ENCODE results near the gene KIAA1958.
A peak's percentile ranks its signal among the peaks of the same experiment; 100 is the strongest.
"Not testable (repeated sequence)": the region's sequence is repeated elsewhere in the genome, so short reads cannot be mapped to it uniquely, and the experiment has no call there.

The KIAA1958 gene

DNA sequence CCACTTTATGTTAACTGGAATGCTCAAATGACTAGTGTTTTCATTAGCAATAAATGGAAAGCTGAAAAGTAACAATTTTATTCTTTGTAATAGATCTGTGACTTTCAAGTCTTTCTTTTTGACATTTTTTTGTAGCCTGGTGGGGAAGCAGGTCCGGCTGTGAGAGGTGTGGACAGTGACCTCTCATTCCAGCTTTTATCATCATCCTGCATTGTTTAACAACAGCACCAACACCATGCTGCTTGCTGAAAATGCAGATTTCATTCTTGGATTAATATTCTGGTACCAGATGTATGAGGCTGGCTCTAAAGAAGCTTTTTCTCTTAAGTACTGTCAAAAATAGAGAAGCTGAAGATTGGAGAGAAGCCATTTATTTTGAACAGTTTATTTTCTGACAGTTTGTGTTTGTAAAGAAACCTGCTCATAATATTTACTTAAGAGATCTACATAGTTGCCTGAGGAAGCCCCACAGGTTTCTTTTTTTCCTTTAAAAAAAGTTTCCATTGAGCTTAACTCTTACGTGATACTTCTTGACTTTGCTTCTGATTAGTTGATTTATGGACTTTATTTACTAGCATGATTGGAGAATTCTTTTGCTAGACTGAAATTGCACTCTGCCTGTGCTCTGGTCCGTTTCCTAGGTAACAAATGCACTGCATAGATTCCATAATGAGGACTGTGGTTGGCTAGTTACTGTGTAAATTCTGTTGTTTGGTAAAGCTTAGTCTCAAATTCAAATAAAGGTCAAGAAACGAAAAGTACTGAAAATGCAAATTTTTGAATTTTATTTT is 3.4 kb downstream of the KIAA1958 start:
- DNase-seq: no peak

DNA sequence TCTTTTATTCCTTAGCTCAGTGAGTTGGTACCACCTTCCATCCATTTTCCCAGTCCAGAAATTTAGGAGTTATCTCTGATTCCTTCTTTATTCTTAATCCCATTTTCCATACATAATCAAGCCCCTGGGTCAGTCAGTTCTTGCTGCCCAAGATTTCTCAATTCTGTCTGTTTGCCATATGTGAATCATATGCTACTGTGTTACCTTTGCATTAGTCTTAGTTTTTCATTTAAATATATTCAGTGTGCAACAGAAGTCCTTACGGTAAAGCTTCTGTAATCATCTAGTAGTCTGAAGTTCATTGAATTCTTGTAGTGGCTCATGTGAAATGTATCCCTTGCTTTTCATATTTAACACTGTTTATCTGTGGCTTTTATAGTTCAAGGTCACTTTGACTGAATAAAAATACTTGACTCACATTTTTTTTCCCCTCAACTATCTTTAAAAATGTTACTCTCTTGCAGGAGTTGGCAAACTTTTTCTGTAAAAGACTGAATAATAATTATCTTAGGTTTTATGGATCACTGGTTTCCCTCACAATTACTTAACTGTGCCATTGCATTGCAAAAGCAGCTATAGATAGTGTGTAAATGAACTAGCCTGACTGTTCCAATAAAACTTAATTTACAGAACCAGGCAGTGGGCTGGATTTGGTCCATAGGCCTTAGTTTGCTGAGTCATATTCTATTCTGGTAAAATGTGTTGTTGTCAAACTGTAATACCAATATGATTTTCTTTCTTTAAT is 6.9 kb downstream of the KIAA1958 start:
- no peak for DNase-seq

DNA sequence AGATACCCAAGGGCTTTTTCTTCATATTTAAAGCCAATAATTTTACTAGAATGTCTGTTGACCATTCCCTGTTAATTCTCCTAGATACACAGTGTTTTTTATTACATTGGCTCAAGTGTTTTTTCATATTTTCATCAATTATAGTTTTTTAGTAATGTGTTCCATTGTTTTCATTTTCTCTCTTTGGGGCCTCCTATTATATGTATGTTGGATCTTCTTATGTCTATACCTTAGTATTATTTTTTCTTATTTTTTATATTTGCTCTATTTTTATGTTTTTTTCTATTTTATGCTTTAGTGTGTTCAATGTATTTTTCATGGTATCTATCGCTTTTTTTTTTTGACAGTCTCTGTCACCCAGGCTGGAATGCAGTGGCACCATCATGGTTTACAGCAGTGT is 7.5 kb downstream of the KIAA1958 start:
- DNase-seq: no peak

DNA sequence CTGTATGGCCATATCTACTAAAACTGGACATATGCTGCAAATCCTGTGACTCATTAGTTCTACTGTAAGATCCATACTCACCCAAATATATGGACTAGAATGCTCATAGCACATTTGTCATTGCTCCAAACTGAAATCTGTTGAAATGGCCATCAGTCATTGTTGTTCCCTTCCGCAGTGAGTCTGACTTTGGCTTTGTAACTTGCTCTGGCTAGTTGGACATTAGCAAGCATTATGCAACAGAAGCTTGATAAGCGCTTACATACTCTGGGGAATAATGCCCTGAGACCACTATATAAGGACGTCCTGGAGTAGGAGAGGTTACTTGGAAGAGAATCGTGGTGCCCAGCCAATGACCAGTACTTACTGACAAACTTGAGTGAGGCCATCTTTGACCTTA is 9.0 kb downstream of the KIAA1958 start:
- DNase-seq: no peak

DNA sequence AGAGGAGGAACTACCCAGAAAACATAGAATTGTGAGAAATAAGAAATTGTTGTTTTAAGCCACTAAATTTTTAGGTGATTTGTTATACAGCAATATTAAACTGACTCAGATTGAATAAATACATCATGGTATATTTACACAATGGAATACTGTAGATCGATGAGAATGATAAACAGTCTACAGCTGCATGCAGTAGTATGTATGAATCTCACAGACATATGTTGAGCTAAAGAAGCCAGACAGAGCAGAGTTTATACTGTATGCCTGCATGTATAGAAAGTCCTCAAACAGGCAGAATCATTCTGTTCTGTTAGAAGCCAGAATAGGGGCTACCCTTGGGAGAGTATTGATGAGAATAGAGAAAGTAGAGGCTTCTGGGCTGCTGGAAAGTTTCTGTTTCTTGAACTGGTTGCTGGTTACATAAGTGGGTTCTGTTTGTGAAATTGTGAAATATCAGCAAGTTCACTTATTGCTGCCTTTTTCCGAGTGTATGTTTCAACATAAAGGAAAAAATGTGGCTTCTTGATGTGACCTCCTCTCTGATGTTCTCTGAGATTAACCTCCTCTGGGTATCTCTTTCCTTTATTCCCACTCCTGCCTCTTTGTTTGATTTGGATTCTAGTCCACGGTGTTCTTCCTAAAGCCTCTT is 9.6 kb downstream of the KIAA1958 start:
- DNase-seq: no peak

DNA sequence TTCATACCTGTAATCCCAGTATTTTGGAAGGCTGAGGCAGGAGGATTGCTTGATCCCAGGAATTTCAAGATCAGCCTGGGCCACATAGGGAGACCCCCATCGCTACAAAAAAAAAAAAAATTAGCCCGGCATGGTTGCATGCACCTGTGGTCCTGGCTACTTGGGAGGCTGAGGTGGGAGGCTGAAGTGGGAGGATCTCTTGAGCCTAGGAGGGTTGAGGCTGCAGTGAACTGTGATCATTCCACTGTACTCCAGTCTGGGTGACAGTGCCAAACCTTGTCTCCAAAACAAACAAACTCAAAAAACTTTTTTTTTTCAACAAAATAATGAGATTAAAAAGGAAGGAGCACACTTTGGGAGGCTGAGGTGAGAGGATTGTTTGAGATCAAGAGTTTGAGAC is 14.2 kb downstream of the KIAA1958 start:
- DNase-seq: no peak

DNA sequence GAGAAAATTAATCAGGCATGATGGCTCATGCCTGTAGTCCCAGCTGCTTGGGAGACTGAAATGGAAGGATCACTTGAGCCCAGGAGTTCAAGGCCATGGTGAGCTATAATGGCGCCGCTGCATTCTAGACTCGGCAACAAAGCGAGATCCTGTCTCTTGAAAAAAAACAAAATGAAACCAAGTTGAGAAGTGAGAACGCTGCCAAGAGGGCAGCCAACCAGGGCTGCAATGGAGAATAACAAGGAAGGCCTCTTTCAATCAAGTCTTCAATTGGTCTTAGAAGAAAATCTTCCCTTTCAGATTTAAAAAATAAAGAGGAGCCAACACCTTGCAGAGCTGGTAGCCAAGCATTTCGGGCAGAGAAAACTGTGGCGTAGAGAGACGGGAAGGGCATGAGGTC is 14.7 kb downstream of the KIAA1958 start:
- DNase-seq: no peak

DNA sequence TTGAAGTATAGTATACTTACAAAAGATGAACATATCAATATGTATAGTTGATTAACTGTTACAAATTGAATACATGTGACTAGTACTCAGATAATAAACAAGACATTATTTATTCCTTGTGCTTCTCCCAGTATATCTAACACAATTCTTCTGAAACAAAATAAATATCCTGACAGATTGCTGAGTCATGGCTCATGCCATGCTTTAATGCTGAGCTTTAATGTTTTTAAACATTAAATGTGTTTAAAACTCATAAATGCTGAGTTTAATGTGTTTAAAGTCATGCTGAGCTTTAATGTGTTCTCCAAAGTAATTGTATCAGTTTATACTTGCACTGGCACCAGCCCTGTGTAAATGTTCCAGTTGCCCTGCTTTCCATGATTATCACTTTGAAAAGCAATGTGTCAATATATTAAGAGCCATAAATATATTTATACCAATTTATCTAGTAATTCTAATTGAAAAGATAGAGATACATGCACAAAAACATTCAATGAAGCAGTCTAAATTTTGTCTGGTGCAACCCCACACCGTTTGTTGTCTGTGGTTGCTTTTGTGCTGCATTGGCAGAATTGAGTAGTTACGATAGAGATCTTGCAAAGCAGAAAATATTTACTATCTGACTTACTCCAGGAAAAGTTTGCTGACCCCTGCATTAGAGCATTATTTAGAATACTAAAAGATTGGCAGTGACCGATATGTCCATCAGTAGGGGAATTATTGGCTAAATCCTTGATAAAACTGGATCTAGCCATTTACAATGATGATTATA is 15.7 kb downstream of the KIAA1958 start:
- DNase-seq: no peak

DNA sequence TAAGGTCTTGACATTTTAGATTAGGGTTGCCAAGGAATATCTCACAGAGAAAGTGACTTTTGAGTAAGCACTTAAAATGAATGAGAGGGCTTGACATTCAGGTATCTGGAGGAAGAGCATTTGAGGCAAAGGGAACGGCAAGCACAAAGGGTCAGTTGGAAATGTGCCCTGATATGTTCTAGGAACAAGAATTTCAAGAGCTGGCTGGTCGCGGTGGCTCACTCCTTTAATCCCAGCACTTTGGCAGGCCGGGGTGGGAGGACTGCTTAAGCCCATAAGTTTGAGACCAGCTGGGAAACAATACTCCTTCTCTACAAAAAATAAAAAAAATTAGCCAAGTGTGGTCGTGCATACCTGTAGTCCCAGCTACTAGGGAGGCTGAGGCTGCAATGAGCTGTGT is 16.5 kb downstream of the KIAA1958 start:
- DNase-seq: no peak

DNA sequence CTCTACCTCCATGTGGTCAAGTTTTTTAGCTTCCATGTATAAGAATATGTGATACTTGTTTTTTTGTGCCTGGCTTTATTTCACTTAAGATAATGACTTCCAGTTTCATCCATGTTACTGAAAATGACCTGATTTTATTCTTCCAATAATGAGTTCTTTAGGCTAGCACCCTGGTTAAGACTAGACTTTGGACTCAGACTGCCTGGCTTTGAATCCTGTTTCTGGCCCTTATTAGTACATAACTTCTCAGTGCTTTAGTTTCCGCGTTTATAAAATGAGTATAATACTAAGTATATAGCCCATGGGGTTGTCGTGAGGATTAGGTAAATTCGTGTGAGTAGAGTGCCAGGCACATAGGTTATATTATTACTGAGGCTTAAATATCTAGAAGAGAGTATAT is 18.5 kb downstream of the KIAA1958 start:
- no peak for DNase-seq

DNA sequence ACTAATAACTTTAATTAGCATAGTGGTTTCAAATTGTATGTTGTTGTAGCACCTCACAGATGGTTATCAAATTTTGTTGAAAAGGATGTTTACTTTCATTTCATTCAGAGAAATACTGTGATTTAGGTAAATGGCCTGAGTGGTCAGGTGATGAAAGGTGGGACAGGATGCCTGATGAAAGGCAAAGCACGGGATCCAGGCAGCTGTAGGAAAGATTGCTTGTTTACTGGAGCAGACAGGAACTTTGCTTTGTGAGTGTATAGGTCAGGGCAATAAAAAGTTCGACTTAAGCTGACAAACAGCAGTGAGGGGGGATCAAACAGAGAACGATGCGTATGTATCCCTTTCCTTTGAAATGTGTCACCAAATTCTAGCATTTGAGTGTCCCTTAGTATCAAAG is 19.0 kb downstream of the KIAA1958 start:
- no peak for DNase-seq

DNA sequence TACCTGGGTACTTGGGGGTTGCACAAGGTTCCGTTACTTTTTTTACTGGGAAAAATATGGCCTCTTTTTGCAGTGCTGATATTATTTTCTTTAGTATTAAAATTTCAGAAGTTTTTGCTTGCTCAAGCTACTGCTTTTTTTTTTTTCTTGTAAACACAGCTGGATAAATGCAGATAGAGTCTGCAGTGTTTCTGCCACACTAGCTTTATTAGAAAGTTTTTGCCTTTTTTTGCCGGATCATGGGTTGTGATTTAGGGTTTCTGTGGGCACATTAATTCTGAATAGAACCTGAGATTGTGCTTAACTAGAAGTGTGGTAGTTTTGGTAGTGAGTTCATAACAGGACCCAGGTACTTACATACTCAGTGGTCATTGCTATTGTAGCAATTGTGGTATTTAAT is 19.9 kb downstream of the KIAA1958 start:
- no peak for DNase-seq

DNA sequence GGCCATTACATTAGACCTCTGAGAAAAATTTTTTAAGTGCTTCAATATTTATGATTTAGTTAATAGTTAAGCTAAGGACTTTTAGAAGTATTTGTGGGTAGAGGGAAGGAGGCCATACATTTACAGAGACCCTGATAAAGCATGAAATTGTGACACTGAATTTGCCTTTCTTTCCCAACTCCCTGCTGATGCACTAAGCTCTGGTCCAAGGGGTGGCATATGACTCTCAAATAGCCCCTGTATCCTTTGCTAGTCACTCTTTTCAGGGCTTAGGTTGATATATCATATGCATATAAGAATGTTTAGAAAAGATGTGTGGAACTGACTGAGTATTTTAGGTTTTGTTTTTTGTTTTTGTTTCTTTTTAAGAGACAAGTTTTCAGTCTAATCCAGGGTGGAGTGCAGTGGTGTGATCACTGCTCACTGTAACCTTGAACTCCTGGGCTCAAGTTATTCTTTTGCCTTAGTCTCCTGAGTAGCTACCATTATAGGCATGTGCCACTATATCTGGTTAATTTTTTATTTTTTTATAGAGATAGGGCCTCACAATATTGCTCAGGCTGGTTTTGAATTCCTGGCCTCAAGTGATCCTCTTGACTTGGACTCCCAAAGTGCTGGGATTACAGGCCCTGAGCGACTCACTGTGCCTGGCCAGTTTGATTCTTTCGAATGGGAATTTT is 20.5 kb downstream of the KIAA1958 start:
- DNase-seq: no peak

DNA sequence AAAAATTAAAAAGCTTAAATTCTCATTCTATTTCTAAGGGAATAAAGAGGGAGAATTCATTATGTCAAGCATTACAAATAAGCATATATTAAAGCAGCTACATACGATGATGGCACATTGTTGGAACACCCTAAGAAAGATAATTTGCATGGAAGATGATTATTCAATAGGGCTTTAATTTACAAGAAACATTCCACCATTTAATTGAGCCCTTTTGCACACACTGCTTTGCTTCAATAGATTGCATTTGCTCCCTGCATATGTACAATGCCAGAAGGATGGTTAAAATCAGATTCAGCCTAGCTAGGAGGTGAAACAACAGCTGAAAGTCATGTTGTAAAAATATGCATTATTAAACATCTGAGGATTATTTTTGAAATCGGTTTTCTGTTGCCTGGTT is 21.8 kb downstream of the KIAA1958 start:
- no peak for DNase-seq

DNA sequence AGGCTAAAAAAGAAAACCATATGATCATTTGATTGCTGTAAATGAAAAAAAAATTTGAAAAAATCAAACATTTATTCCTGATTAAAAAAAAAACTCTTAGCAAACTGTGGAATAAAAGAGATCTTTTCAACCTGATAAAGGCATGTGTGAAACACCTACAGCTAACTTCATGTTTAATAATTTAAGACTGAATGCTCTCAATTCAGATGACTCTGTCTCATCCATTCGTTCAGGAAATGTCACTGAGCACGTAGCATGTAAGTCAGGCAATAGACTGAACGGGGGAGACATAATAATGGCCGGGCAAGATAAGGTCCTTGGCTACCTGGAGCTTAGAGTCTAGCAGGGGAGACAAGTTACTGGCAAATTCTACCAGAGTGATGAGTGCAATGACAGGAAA is 25.8 kb downstream of the KIAA1958 start:
- not testable (repeated sequence) for DNase-seq

DNA sequence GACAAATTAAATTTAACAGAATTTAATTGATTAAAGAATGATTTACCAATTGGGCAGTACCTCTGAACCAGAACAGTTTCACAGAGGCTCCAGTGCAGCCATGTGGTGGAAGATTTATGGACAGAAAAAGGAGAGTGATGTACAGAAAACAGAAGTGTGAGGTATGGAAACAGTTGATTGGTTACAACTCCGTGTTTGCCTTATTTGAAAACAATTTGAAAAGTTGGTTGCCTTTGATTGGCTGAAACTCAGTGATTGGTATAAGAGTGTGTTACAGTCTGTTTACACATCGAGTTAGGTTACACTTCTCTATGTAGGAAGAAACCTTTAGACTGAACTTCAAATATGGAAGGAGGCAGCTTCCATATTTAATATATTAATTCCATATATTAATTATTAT is 30.1 kb downstream of the KIAA1958 start:
- no peak for DNase-seq

DNA sequence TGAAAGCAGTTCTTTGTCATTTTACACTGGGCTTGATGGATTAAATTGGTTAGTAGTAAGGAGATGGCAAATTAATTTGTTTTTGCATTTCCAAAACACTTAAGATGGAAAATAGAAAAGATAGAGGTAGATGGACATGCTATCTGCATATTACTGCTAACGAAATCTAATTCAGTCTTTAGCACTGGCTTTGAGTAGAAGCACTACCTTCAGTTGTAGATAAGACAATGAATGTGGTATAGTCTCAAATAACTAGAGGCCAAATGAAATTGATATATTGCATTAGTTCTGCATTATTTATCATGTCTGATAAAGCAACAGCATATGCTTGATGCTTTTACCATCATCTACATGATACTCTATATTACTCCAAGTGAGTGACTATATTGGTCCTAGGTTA is 33.4 kb downstream of the KIAA1958 start:
- no peak for DNase-seq

DNA sequence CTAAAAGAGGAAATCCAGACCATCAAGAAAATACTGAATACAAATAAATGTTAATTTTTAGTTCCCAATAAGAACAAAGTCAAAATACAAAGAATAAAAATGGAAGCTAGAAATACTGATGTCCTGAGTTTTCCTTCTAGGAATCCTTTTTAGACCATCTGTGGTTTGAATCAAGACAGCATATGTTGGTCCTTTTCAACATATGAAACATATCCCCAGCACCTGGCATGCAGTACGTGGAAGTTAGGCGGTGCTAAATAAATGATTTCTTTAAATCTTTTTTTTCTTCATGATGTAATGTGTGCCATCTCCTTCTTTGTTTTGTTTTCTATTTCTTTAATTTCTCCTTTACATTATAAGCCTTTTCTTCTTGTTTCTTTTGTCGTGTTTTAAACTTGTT is 34.0 kb downstream of the KIAA1958 start:
- DNase-seq: no peak

DNA sequence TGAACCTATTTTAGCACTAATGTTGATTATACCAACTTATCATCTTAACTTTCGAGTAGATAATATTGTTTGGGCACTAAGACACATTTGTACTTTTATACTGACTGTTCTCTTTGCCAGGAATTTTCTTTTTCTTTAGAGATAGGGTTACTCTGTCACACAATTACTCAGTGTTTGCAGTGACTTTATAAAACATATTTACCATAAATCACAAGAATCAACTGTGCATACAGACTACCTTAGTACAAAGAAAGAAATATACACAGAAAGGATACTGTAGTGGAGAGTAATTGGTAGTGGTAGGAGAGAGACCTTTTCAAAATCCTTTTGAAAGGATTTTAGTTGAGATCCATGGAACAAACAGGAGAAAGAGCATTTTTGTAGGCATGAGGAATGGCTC is 40.3 kb downstream of the KIAA1958 start:
- no peak for DNase-seq

DNA sequence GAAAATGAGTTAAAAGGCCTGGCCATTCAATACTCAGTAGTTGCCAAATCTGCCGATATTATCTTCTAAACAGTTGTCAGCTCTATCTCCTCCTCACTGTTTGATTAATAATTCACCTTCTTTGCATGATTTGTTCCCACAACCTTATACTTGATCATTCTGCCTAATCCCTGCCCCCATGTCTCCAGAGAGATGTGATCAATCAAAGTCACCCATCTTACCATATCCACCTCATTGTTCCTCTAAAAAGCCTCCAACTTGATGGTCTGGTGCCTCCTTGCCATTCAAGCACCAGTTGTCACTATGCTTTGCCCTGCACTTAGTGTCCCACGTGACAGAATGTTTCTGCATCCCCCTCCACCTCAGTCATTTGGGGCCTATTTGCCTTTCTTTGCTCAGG is 41.3 kb downstream of the KIAA1958 start:
- no peak for DNase-seq

DNA sequence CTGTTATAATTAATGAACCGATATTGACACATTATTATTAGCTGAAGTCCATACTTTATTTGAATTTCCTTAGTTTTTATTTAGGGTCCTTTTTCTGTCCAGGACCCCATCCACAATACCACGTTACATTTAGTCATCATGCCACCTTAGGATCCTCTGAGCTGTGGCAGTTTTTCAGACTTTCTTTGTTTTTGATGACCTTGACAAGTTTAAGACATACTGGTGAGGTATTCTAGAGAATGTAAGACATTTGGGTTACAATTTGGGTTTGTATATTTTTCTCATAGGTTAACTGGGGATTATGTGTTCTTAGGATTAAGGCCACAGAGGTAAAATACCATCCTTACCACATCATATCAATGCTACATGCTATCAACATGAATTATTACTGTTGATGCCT is 42.7 kb downstream of the KIAA1958 start:
- DNase-seq: no peak

DNA sequence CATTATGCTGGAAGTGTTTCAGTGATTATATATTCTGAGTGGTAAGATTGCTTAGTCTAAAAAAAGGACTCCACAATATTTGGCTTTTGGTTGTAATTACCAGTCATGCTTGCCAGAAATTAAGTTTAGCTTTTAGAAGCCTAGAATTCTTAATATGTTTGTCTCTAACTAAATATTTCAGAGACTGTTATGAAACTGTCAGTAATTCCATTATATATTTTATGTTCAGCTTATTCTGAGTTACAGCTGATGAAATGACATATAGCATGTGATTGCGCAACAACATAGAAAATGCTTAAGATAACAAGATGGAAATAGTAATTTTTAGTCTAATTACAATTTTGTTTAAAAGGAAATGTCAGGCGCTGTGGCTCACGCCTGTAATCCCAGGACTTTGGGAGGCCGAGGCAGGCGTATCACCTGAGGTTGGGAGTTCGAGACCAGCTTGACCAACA is 44.2 kb downstream of the KIAA1958 start:
- peak; percentile 28 for DNase-seq

All from fibroblast of skin of back (primary cell).